Heart right ventricle (tissue), 16 donors: Measurements from ENCODE around the gene HYOU1. TPM values are rescaled to one million over a fixed set of nuclear protein-coding genes. Genes with fewer than 3 reads are reported as not detected.

Experiments
- ATAC-seq, 8 donors: fragments of 200-7000 bp; cut with Tn5 transposase; one replicate each; pipeline ENCODE4 v1.9.1; 2020; ENCODE audit warnings: mild to moderate bottlenecking in 8 of 8, moderate library complexity in 8 of 8, moderate number of reproducible peaks in 1 of 8
- DNase-seq, 2 donors: peaks; one replicate each; pipeline ENCODE4 v3.0.0-alpha.2; 2020
- H3K27ac ChIP-seq, 10 donors: fragments of 200-600 bp; sonication (generic) in 2 of 10; one replicate each; pipeline versions ENCODE4 v1.5.0 to v1.8.0; 2020 to 2022; ENCODE audit warnings: mild to moderate bottlenecking in 3 of 10
- H3K27me3 ChIP-seq, 7 donors: fragments of 200-600 bp; one replicate each; pipeline ENCODE4 v1.8.0; 2021 to 2022; ENCODE audit warnings: mild to moderate bottlenecking in 2 of 7
- H3K36me3 ChIP-seq, 9 donors: fragments of 200-600 bp; sonication (generic) in 1 of 9; one replicate each; pipeline versions ENCODE4 v1.5.0 to v1.8.0; 2020 to 2022; ENCODE audit warnings: mild to moderate bottlenecking in 2 of 9
- H3K4me1 ChIP-seq, 9 donors: fragments of 200-600 bp; sonication (generic) in 1 of 9; one replicate each; pipeline versions ENCODE4 v1.5.0 to v1.8.0; 2020 to 2022; ENCODE audit warnings: mild to moderate bottlenecking in 4 of 9
- H3K4me3 ChIP-seq, 10 donors: fragments of 200-600 bp; sonication (generic) in 2 of 10; one replicate each; pipeline versions ENCODE4 v1.5.0 to v1.8.0; 2020 to 2022; ENCODE audit warnings: mild to moderate bottlenecking in 7 of 10, moderate library complexity in 2 of 10
- H3K9me3 ChIP-seq, 11 donors: fragments of 200-600 bp in 10 of 11; sonication (generic) in 2 of 11; one replicate each; pipeline versions ENCODE4 v1.5.0 to v1.8.0; 2013 to 2022; ENCODE audit warnings: mild to moderate bottlenecking in 2 of 11, control low read depth in 1 of 11, moderate library complexity in 1 of 11
- CTCF ChIP-seq, 9 donors: fragments of 200-600 bp; sonication (generic) in 2 of 9; IDR thresholded peaks; one replicate each; pipeline versions ENCODE4 v1.5.0 to v1.8.0; 2021 to 2022; ENCODE audit warnings: antibody characterized with exemption in 9 of 9, mild to moderate bottlenecking in 5 of 9, moderate library complexity in 1 of 9
- WGBS, 2 donors: extraction: QIAGEN DNeasy Blood & Tissue Kit; methylation state at CpG; one replicate each; pipeline ENCODE4 v1.1.7; 2013; ENCODE audit warnings: inconsistent platforms in 1 of 2; 5-methylcytosine and 5-hydroxymethylcytosine counted together
- intact Hi-C, 10 donors: fragments of 100-400 bp; cut with DNase I; formaldehyde crosslinking; loops; one replicate each; pipeline versions ENCODE4 v1.11.1 to v1.14.2; 2022
- polyA plus RNA-seq, 2 donors: library from polyadenylated mRNA; stranded (reverse); fragments of 200-250 nt; gene quantifications; one replicate each; pipeline ENCODE4 v1.2.3, GENCODE V29; 2013
- total RNA-seq, 10 donors: library from RNA; stranded (reverse); fragmentation: NEBNext Ultra II Directional in 3 of 10; extraction: Animal tissue kit (Norgen Biotek cat#: 25700) in 3 of 10; gene quantifications; one replicate each; pipeline versions ENCODE4 v1.2.1 to v1.2.4, GENCODE V29; 2021 to 2023
- donor health status: Arrhythmogenic right ventricular cardiomyopathy.
- donor health status: ischemic (EF 13 %, LVEDD 7.1; RV severe dilation, severe dysfunction).
- donor health status: healthy with polysubstance abuse.
- donor health status: DM: no; HTN: yes; CAD: no.
- donor health status: DM: no; HTN: no; CAD: no.
- donor health status: ischemic (EF 25% LVEDD 6.9; RV normal size, moderate dysfunction).
- donor health status: ischemic (EF 25% LVEDD 5.7; RV mildly dilated, moderate dysfunction).
- donor health status: healthy.
- donor health status: DM: yes; HTN: yes; CAD: no.
- donor health status: Ischemic cardiomyopathy.
- donor health status: ischemic (EF 35%, LVEDD 5.7; RV mildly dilated, moderate dysfunction).
- donor health status: nonischemic (EF 11% LVEDD 7.7; RV severe dilation, severe dysfunction).
- donor health status: DM: yes; HTN: yes; CAD: no.
- donor health status: PGD.
- donor health status: ischemic (EF 29% LVEDD 5.4; RV normal size, mild dysfunction).
- donor health status: nonischemic (EF 23%, LVEDD 6.1; RV moderate dilation, normal function).

Gene HYOU1
- total and polyA plus RNA-seq, 12 donors: 33.0 to 179 (median 64.4) TPM

GRCh38 chr11:119015054-119015611 is 41.9 kb downstream of the HYOU1 start:
- no peak for DNase-seq
- H3K4me3 ChIP-seq: no peak overlapping the region
- peaks cover 0 to 73% (median 20%) of the 10 kb centered on the region in 9 donors for H3K36me3 ChIP-seq
- H3K27me3 ChIP-seq: no peaks in the 10 kb centered on the region
- peak in 3 of 9 donors; percentile 10 to 27 (median 26) for TF ChIP-seq CTCF (IDR thresholded peaks at IDR 0.05)
- no peak overlapping the region for H3K27ac ChIP-seq
- H3K9me3 ChIP-seq: no peaks in the 10 kb centered on the region
- intact Hi-C loops: loop anchor here in 2 of 10 donors (5.0 to 10.0 kb wide), 2 partner anchors 50 to 87 kb away; partner anchors contain the start of genes DPAGT1 (in 1 of the 2) and VPS11 (in 1 of the 2)
- no peak for ATAC-seq
- peaks cover 5 to 34% (median 29%) of the 10 kb centered on the region in 9 donors for H3K4me1 ChIP-seq
- 69 to 73% methylated on average over 8 of the region's 8 CpGs for WGBS, 2 donors

- H3K36me3 ChIP-seq: peaks cover 0 to 79% (median 20%) of the 10 kb centered on the region in 9 donors
- intact Hi-C loops: loop anchor here in 1 of 10 donors (10.0 kb wide), 1 partner anchor 50 kb away; the partner anchor contains the start of gene VPS11
- H3K27ac ChIP-seq: no peak overlapping the region
- TF ChIP-seq CTCF (IDR thresholded peaks at IDR 0.05): no peak
- 95 to 96% methylated on average over 17 of the region's 17 CpGs for WGBS, 2 donors
- no peak for DNase-seq
- no peaks in the 10 kb centered on the region for H3K27me3 ChIP-seq
- H3K9me3 ChIP-seq: no peaks in the 10 kb centered on the region
- no peak for ATAC-seq
- no peak overlapping the region for H3K4me3 ChIP-seq
- H3K4me1 ChIP-seq: peaks cover 2 to 27% (median 21%) of the 10 kb centered on the region in 9 donors
Measured at GRCh38 chr11:119014209-119014924, 42.6 kb downstream of the HYOU1 start.

GRCh38 chr11:119012629-119013170 is 44.3 kb downstream of the HYOU1 start:
- no peaks in the 10 kb centered on the region for H3K9me3 ChIP-seq
- no peaks in the 10 kb centered on the region for H3K27me3 ChIP-seq
- intact Hi-C loops: loop anchor here in 1 of 10 donors (10.0 kb wide), 1 partner anchor 52 kb away; the partner anchor contains the start of gene VPS11
- no peak overlapping the region for H3K4me3 ChIP-seq
- H3K27ac ChIP-seq: no peak overlapping the region
- WGBS, 2 donors: 80 to 84% methylated on average over 3 of the region's 3 CpGs
- H3K36me3 ChIP-seq: peaks cover 0 to 95% (median 20%) of the 10 kb centered on the region in 9 donors
- no peak for TF ChIP-seq CTCF (IDR thresholded peaks at IDR 0.05)
- DNase-seq: no peak
- H3K4me1 ChIP-seq: peaks cover 2 to 23% (median 18%) of the 10 kb centered on the region in 9 donors
- no peak for ATAC-seq

- Histone ChIP-seq H3K36me3 (peaks cover 0 to 99% (median 20%) of the 10 kb centered on the region in 9 donors), H3K4me1 (peaks cover 0 to 16% (median 10%) of the 10 kb centered on the region in 9 donors), H3K27ac (no peak overlapping the region), H3K9me3 (no peaks in the 10 kb centered on the region), H3K27me3 (no peaks in the 10 kb centered on the region), H3K4me3 (no peak overlapping the region)
- no peak for DNase-seq
- ATAC-seq: no peak
- 89 to 95% methylated on average over 6 of the region's 6 CpGs for WGBS, 2 donors
- TF ChIP-seq CTCF (IDR thresholded peaks at IDR 0.05): no peak
- intact Hi-C loops: loop anchor here in 1 of 10 donors (10.0 kb wide), 1 partner anchor 53 kb away; the partner anchor contains the start of gene VPS11
Measured at GRCh38 chr11:119011476-119012053, 45.4 kb downstream of the HYOU1 start.
